Mucosa of descending colon (tissue), 3 donors: Measurements from ENCODE around the gene TCEANC2. TPM values are rescaled to one million over a fixed set of nuclear protein-coding genes. Genes with fewer than 3 reads are reported as not detected.

Experiments used
- ATAC-seq: fragments of 200-7000 bp; cut with Tn5 transposase; one replicate; pipeline ENCODE4 v1.9.1; 2020; ENCODE audit warnings: mild to moderate bottlenecking, moderate library complexity
- DNase-seq, 3 donors: peaks; one replicate each; pipeline ENCODE4 v3.0.0-alpha.2; 2020
- H3K36me3 ChIP-seq: fragments of 200-600 bp; one replicate; pipeline ENCODE4 v1.8.0; 2021; ENCODE audit warnings: low read depth, mild to moderate bottlenecking
- H3K4me1 ChIP-seq: fragments of 200-600 bp; one replicate; pipeline ENCODE4 v1.8.0; 2021; ENCODE audit warnings: low read depth, mild to moderate bottlenecking
- H3K4me3 ChIP-seq: fragments of 200-600 bp; one replicate; pipeline ENCODE4 v1.8.0; 2021; ENCODE audit warnings: mild to moderate bottlenecking
- H3K9me3 ChIP-seq: fragments of 200-600 bp; one replicate; pipeline ENCODE4 v1.8.0; 2021; ENCODE audit warnings: mild to moderate bottlenecking
- intact Hi-C, 2 donors: fragments of 100-400 bp; cut with DNase I in 1 of 2; cut with micrococcal nuclease in 1 of 2; formaldehyde crosslinking; loops; one replicate each; pipeline versions ENCODE4 v1.11.0 to v1.11.1; 2022; cut with DNase I, micrococcal nuclease
- total RNA-seq, 3 donors: library from RNA; stranded (reverse); fragmentation: NEBNext Ultra II Directional in 2 of 3; extraction: Animal tissue kit (Norgen Biotek cat#: 25700) in 2 of 3; gene quantifications; one replicate each; pipeline versions ENCODE4 v1.2.1 to v1.2.4, GENCODE V29; 2021 to 2023
- TF ChIP-seq, protein P1 (sequence below): fragments of 200-600 bp; IDR thresholded peaks from one replicate; pipeline ENCODE4 v1.8.0; 2022; ENCODE audit warnings: antibody characterized with exemption, mild to moderate bottlenecking
- donor health status: DM: no; HTN: no; CAD: no; lungs with moderate emphysema.
- donor health status: DM: no; HTN: no; CAD: no.
- donor health status: DM: no; HTN: yes; CAD: no.

TCEANC2 gene
- total RNA-seq, 3 donors from 2014 or later = 4.5 to 8.6 (median 6.0) TPM

GRCh38 chr1:54114001-54114400, 60.6 kb downstream of the TCEANC2 start:
- Histone ChIP-seq H3K36me3 (no peaks in the 10 kb centered on the region), H3K4me3 (no peak overlapping the region), H3K4me1 (no peaks in the 10 kb centered on the region), H3K9me3 (no peaks in the 10 kb centered on the region)
- intact Hi-C loops = no loop called here
- DNase-seq = no peak
- TF ChIP-seq, protein P1, sequence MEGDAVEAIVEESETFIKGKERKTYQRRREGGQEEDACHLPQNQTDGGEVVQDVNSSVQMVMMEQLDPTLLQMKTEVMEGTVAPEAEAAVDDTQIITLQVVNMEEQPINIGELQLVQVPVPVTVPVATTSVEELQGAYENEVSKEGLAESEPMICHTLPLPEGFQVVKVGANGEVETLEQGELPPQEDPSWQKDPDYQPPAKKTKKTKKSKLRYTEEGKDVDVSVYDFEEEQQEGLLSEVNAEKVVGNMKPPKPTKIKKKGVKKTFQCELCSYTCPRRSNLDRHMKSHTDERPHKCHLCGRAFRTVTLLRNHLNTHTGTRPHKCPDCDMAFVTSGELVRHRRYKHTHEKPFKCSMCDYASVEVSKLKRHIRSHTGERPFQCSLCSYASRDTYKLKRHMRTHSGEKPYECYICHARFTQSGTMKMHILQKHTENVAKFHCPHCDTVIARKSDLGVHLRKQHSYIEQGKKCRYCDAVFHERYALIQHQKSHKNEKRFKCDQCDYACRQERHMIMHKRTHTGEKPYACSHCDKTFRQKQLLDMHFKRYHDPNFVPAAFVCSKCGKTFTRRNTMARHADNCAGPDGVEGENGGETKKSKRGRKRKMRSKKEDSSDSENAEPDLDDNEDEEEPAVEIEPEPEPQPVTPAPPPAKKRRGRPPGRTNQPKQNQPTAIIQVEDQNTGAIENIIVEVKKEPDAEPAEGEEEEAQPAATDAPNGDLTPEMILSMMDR = no peak
- ATAC-seq = no peak

DNA sequence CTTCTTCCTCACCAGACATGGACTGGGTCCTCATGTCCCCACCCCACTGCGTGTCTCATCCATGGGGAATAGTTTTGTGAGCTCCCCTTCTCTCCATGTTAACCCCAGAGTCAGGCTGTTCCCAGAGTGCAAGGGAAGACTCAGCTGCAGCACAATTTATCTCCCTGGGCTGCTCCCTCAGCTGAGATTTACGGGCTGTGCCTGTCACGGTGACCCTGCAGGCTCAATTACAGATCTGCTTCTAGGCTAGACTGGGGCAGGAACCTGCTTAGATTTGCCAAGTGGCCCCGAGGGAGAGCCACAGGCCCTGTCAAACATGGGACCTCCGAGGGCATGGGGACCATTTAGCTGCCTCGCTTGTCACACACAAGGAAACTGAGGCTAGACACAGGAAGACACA, 61.5 kb downstream of the TCEANC2 start:
- no peak overlapping the region for H3K4me3 ChIP-seq
- no peak for ATAC-seq
- no peaks in the 10 kb centered on the region for H3K36me3 ChIP-seq
- no peaks in the 10 kb centered on the region for H3K9me3 ChIP-seq
- TF ChIP-seq, protein P1 = no peak
- intact Hi-C loops = no loop called here
- no peaks in the 10 kb centered on the region for H3K4me1 ChIP-seq
- DNase-seq = no peak

- intact Hi-C loops = no loop called here
- Histone ChIP-seq H3K4me3 (no peak overlapping the region), H3K9me3 (no peaks in the 10 kb centered on the region), H3K36me3 (no peaks in the 10 kb centered on the region), H3K4me1 (peaks cover 3% of the 10 kb centered on the region)
- DNase-seq (no peak), ATAC-seq (no peak)
- TF ChIP-seq, protein P1 = no peak
Observed at GRCh38 chr1:54115520-54115919, 62.1 kb downstream of the TCEANC2 start.

GRCh38 chr1:54117815-54118563, 64.6 kb downstream of the TCEANC2 start:
- TF ChIP-seq, protein P1 = no peak
- intact Hi-C loops = no loop called here
- Histone ChIP-seq H3K9me3 (no peaks in the 10 kb centered on the region), H3K4me1 (peaks cover 10% of the 10 kb centered on the region), H3K4me3 (no peak overlapping the region), H3K36me3 (no peaks in the 10 kb centered on the region)
- no peak for ATAC-seq
- no peak for DNase-seq

DNA sequence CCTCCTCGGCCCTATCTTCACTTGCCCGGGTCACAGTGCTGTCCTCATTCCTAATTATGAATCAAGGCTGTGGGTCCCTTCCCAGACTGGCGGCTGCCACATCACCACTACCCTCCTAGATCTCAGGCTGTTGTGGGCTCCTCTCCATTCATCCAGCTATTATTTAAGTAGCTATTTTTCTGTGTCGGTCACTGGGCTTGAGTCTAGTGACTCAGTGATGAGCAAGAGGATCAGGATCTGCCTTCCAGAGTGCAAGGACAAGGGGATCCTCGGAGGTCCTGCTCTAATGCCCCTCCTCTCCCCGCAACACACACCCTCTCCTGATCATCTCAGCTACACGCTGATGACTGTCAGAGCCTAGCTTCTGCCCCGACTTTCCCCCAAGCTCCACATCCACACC, 65.3 kb downstream of the TCEANC2 start:
- intact Hi-C loops = no loop called here
- H3K4me1 ChIP-seq = peaks cover 12% of the 10 kb centered on the region
- no peak overlapping the region for H3K4me3 ChIP-seq
- H3K9me3 ChIP-seq = no peaks in the 10 kb centered on the region
- H3K36me3 ChIP-seq = no peaks in the 10 kb centered on the region
- ATAC-seq (no peak), DNase-seq (no peak)
- TF ChIP-seq, protein P1 = no peak
